CD14-positive monocyte (primary cell): ENCODE measurements around the gene HUNK. TPM values are rescaled to one million over a fixed set of nuclear protein-coding genes. Genes with fewer than 3 reads are reported as not detected.

ENCODE experiments used
- DNase-seq, 3 donors: peaks; one replicate each; pipeline ENCODE4 v3.0.0-alpha.2; 2011 to 2022
- H2AFZ ChIP-seq: 2 replicates; pipeline ENCODE4 v1.6.0; 2012; ENCODE audit warnings: mild to moderate bottlenecking, low read depth, low read length, inconsistent platforms; ENCODE audit not compliant: insufficient read depth, poor library complexity, severe bottlenecking
- H3K27ac ChIP-seq, 2 donors: 1 replicate in 1 of 2; 2 replicates in 1 of 2; pipeline ENCODE4 v1.5.1; 2012 to 2013; ENCODE audit warnings: low read length in 2 of 2, control low read depth in 1 of 2, inconsistent platforms in 1 of 2, low read depth in 1 of 2, mild to moderate bottlenecking in 1 of 2
- H3K27me3 ChIP-seq, 2 donors: one replicate each; pipeline versions ENCODE4 v1.6.0 to v1.6.1; 2011 to 2013; ENCODE audit warnings: low read length in 2 of 2; ENCODE audit not compliant: control insufficient read depth in 2 of 2, insufficient read depth in 2 of 2
- H3K36me3 ChIP-seq, 2 donors: replicated peaks in 1 of 2; 1 replicate in 1 of 2; 2 replicates in 1 of 2; pipeline versions ENCODE4 v1.5.1 to v1.6.1; 2012 to 2013; ENCODE audit warnings: low read length in 2 of 2, control low read depth in 1 of 2, inconsistent platforms in 1 of 2, mild to moderate bottlenecking in 1 of 2; ENCODE audit not compliant: insufficient read depth in 2 of 2, control insufficient read depth in 1 of 2
- H3K4me1 ChIP-seq, 2 donors: 1 replicate in 1 of 2; 2 replicates in 1 of 2; pipeline versions ENCODE4 v1.5.1 to v1.6.1; 2012 to 2013; ENCODE audit warnings: low read length in 2 of 2, control low read depth in 1 of 2, inconsistent platforms in 1 of 2, mild to moderate bottlenecking in 1 of 2, moderate library complexity in 1 of 2; ENCODE audit not compliant: insufficient read depth in 2 of 2, control insufficient read depth in 1 of 2
- H3K4me2 ChIP-seq: replicated peaks from 2 replicates; pipeline ENCODE3; 2012; ENCODE audit warnings: low read length, moderate library complexity, mild to moderate bottlenecking; ENCODE audit not compliant: poor library complexity, severe bottlenecking; ENCODE audit errors: extremely low read depth
- H3K4me3 ChIP-seq, 3 experiments: fragments of 200-600 bp in 1 of 3; sonication (generic) in 1 of 3; replicated peaks in 1 of 3; 1 replicate in 2 of 3; 2 replicates in 1 of 3; pipeline ENCODE4 v1.5.1; 2011 to 2013; ENCODE audit warnings: low read length in 3 of 3, mild to moderate bottlenecking in 3 of 3, control low read depth in 2 of 3, low read depth in 2 of 3, inconsistent platforms in 1 of 3, moderate library complexity in 1 of 3
- H3K79me2 ChIP-seq: 2 replicates; pipeline ENCODE4 v1.6.0; 2012; ENCODE audit warnings: mild to moderate bottlenecking, control low read depth, inconsistent platforms, low read length, moderate library complexity; ENCODE audit not compliant: insufficient read depth
- H3K9ac ChIP-seq: 2 replicates; pipeline ENCODE4 v1.6.0; 2017; ENCODE audit warnings: low read length, mild to moderate bottlenecking; ENCODE audit not compliant: insufficient read depth, poor library complexity, severe bottlenecking
- H3K9me3 ChIP-seq, 2 donors: replicated peaks in 1 of 2; 1 replicate in 1 of 2; 2 replicates in 1 of 2; pipeline versions ENCODE4 v1.5.1 to v1.6.1; 2012 to 2013; ENCODE audit warnings: low read length in 2 of 2, control low read depth in 1 of 2; ENCODE audit not compliant: control insufficient read depth in 1 of 2, insufficient read depth in 1 of 2
- H4K20me1 ChIP-seq: 2 replicates; pipeline ENCODE4 v1.6.0; 2012; ENCODE audit warnings: mild to moderate bottlenecking, low read length, control low read depth, moderate library complexity; ENCODE audit not compliant: insufficient read depth
- H3K27ac Mint-ChIP-seq, 7 donors: one replicate each; pipeline ENCODE4 v1.8.0; 2020; ENCODE audit warnings: mild to moderate bottlenecking in 7 of 7, mixed read lengths in 7 of 7, moderate library complexity in 6 of 7, inconsistent platforms in 2 of 7
- H3K27me3 Mint-ChIP-seq, 3 donors: one replicate each; pipeline ENCODE4 v1.8.0; 2021 to 2022; ENCODE audit warnings: low read depth in 3 of 3, mild to moderate bottlenecking in 3 of 3, mixed read lengths in 3 of 3, moderate library complexity in 3 of 3, inconsistent platforms in 1 of 3
- H3K36me3 Mint-ChIP-seq, 2 donors: one replicate each; pipeline ENCODE4 v1.8.0; 2020; ENCODE audit warnings: mixed read lengths in 2 of 2, inconsistent platforms in 1 of 2, mild to moderate bottlenecking in 1 of 2
- H3K4me1 Mint-ChIP-seq: one replicate; pipeline ENCODE4 v1.8.0; 2020; ENCODE audit warnings: mild to moderate bottlenecking, mixed read lengths
- H3K4me3 Mint-ChIP-seq, 2 donors: one replicate each; pipeline ENCODE4 v1.8.0; 2020; ENCODE audit warnings: mild to moderate bottlenecking in 2 of 2, mixed read lengths in 2 of 2, moderate library complexity in 1 of 2
- H3K9me3 Mint-ChIP-seq, 7 donors: one replicate each; pipeline ENCODE4 v1.8.0; 2020 to 2022; ENCODE audit warnings: mixed read lengths in 7 of 7, mild to moderate bottlenecking in 6 of 7, moderate library complexity in 6 of 7, inconsistent platforms in 2 of 7
- CTCF ChIP-seq: fragments of 200-600 bp; IDR thresholded peaks from one replicate; pipeline ENCODE4 v1.8.0; 2022; ENCODE audit warnings: antibody characterized with exemption, mild to moderate bottlenecking
- WGBS: methylation state at CpG from one replicate; pipeline ENCODE4 v1.1.5; 2013; ENCODE audit warnings: missing lambda C conversion rate; ENCODE audit not compliant: insufficient coverage; 5-methylcytosine and 5-hydroxymethylcytosine counted together
- intact Hi-C, 2 donors: fragments of 100-400 bp; cut with micrococcal nuclease; formaldehyde crosslinking; loops; one replicate each; pipeline versions ENCODE4 v1.15.0 to v1.15.1; 2023
- polyA plus RNA-seq, 3 donors: library from polyadenylated mRNA; depleted of rRNA in 1 of 3; unstranded in 2 of 3; stranded (reverse) in 1 of 3; fragments of 300-500 nt in 2 of 3; fragments of >200 nt in 1 of 3; fragmentation: Illumina TruSeq in 2 of 3; gene quantifications; 1 replicate in 2 of 3; 2 replicates in 1 of 3; pipeline ENCODE4 v1.2.3, GENCODE V29; 2012 to 2021

The HUNK gene
- polyA plus RNA-seq, 3 donors, result not detected

- no peak overlapping the region for H3K4me3 Mint-ChIP-seq
- Histone ChIP-seq H4K20me1 (no peaks in the 10 kb centered on the region), H3K9ac (no peak overlapping the region), H3K4me1 (no peaks in the 10 kb centered on the region), H3K79me2 (no peaks in the 10 kb centered on the region), H3K4me2 (no peak overlapping the region), H2AFZ (no peak overlapping the region), H3K4me3 (no peak overlapping the region), H3K27ac (no peak overlapping the region), H3K9me3 (peaks cover 0 to 8% of the 10 kb centered on the region in 2 donors), H3K27me3 (no peaks in the 10 kb centered on the region), H3K36me3 (no peaks in the 10 kb centered on the region)
- no peak for DNase-seq
- H3K36me3 Mint-ChIP-seq, result no peaks in the 10 kb centered on the region
- H3K27ac Mint-ChIP-seq, result no peak overlapping the region
- WGBS, result 67% methylated on average over 3 of the region's 5 CpGs
- H3K4me1 Mint-ChIP-seq, result no peaks in the 10 kb centered on the region
- intact Hi-C loops, result no loop called here
- TF ChIP-seq CTCF, result no peak
- H3K27me3 Mint-ChIP-seq, result peaks cover 3 to 7% (median 3%) of the 10 kb centered on the region in 3 donors
- H3K9me3 Mint-ChIP-seq, result peaks cover 1 to 14% (median 5%) of the 10 kb centered on the region in 7 donors
Observed at GRCh38 chr21:31945141-31945540, 72.3 kb downstream of the HUNK start.

- Mint-ChIP-seq H3K36me3 (no peaks in the 10 kb centered on the region), H3K27ac (no peak overlapping the region), H3K27me3 (peaks cover 4 to 7% (median 4%) of the 10 kb centered on the region in 3 donors), H3K4me3 (no peak overlapping the region), H3K4me1 (no peaks in the 10 kb centered on the region), H3K9me3 (peaks cover 1 to 14% (median 5%) of the 10 kb centered on the region in 7 donors)
- no peaks in the 10 kb centered on the region for H3K36me3 ChIP-seq
- H3K27me3 ChIP-seq, result no peaks in the 10 kb centered on the region
- H3K27ac ChIP-seq, result no peak overlapping the region
- no peaks in the 10 kb centered on the region for H3K79me2 ChIP-seq
- peaks cover 0 to 8% of the 10 kb centered on the region in 2 donors for H3K9me3 ChIP-seq
- TF ChIP-seq CTCF, result no peak
- no peak overlapping the region for H3K4me2 ChIP-seq
- H3K4me1 ChIP-seq, result no peaks in the 10 kb centered on the region
- WGBS, result 83% methylated on average over 1 of the region's 4 CpGs
- no peak overlapping the region for H3K4me3 ChIP-seq
- intact Hi-C loops, result no loop called here
- no peak overlapping the region for H3K9ac ChIP-seq
- H4K20me1 ChIP-seq, result no peaks in the 10 kb centered on the region
- H2AFZ ChIP-seq, result no peak overlapping the region
- no peak for DNase-seq
Observed at GRCh38 chr21:31945546-31945945, 72.7 kb downstream of the HUNK start.
